Effector memory CD8-positive, alpha-beta T cell (primary cell): Measurements from ENCODE around the gene USPL1.

Experiments
- ATAC-seq: fragments of 150-1000 bp; cut with Tn5 transposase; replicated peaks from 2 replicates; pipeline ENCODE4 v1.10.0; 2021; ENCODE audit warnings: mild to moderate bottlenecking, moderate library complexity
- DNase-seq, 3 experiments: peaks; one replicate each; pipeline ENCODE4 v3.0.0; 2021
- H3K27ac Mint-ChIP-seq, 2 donors: one replicate each; pipeline ENCODE4 v1.8.0; 2022; ENCODE audit warnings: mild to moderate bottlenecking in 2 of 2, mixed read lengths in 2 of 2, moderate library complexity in 2 of 2
- H3K27me3 Mint-ChIP-seq, 2 donors: one replicate each; pipeline ENCODE4 v1.8.0; 2022; ENCODE audit warnings: mixed read lengths in 2 of 2
- H3K36me3 Mint-ChIP-seq: one replicate; pipeline ENCODE4 v1.8.0; 2022; ENCODE audit warnings: mild to moderate bottlenecking, moderate library complexity, mixed read lengths; ENCODE audit not compliant: insufficient read depth
- H3K4me1 Mint-ChIP-seq, 2 donors: one replicate each; pipeline ENCODE4 v1.8.0; 2022; ENCODE audit warnings: low read depth in 2 of 2, mixed read lengths in 2 of 2
- H3K4me3 Mint-ChIP-seq, 2 donors: one replicate each; pipeline ENCODE4 v1.8.0; 2022; ENCODE audit warnings: mild to moderate bottlenecking in 2 of 2, mixed read lengths in 2 of 2, moderate library complexity in 2 of 2
- H3K9me3 Mint-ChIP-seq, 2 donors: one replicate each; pipeline ENCODE4 v1.8.0; 2022; ENCODE audit warnings: mixed read lengths in 2 of 2

Gene USPL1

DNA sequence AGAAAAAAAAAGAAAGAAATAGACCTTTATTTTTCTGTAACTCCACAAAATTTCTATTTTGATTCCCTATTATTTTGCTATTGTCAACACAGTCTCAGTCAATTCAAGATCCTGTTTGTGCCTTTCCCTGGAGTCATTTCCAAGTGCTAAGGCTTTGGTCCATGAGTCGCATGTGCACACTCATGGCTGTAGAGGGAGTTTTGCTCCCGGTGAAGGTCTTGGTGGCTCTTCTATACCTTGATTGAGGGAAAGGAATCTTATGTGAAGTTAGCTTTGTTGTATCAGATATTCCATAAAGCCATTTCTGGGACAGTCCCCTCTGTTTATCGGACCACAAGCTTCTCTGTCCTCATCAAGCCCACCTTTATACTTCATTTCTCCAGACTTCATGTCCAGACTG lies 59.0 kb downstream of the USPL1 start:
- Mint-ChIP-seq H3K9me3 (peaks cover 0 to 1% of the 10 kb centered on the region in 2 donors), H3K27ac (no peak overlapping the region), H3K4me3 (no peak overlapping the region), H3K27me3 (no peaks in the 10 kb centered on the region), H3K4me1 (peaks cover 19 to 25% of the 10 kb centered on the region in 2 donors), H3K36me3 (peaks cover 27% of the 10 kb centered on the region)
- ATAC-seq (no peak), DNase-seq (no peak)

DNA sequence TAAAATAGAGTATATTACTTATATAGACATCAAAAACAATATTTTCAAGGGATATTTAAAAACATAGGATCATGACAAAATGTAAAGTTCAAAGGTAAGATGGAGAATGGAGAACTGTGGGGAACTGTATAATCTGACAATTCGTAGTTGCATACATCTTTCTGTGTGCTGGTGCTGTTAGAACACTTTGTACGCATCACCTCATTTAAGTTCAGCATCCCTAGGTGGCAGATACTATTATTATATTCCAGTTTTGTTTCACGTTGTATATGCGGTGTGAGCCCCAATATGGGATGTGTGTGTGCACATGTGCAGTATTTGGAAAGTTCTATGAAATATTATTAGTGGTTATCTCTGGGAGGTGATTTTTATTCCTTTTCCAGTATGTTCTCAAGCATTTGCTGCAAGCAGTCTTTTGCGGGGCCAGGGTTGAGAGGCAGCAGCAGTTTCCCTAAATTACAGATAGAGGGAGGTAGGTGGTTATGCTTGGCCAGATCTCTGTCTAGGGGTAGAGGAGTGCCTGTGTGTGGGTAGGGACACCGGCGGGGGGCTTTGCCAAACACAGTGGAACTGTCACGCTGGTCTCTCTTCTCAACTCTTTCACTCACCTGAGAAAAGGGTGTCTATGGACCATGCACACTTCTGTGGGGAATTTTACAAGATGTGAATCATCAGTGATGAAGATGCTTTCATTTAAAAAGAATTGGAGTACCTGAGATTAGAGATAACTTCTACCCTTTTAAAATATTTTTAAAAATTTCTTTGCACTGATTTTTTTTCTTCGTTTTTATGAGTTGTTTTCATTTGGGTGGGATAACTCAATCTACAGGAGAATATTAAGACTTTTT lies 62.0 kb downstream of the USPL1 start:
- Mint-ChIP-seq H3K9me3 (no peaks in the 10 kb centered on the region), H3K27me3 (no peaks in the 10 kb centered on the region), H3K4me3 (no peak overlapping the region), H3K4me1 (peaks cover 11 to 14% of the 10 kb centered on the region in 2 donors), H3K36me3 (peaks cover 12% of the 10 kb centered on the region), H3K27ac (peak overlapping the region in 1 of 2 donors; percentile 53)
- ATAC-seq, result peak; percentile 89
- DNase-seq, result peak; percentile 19 to 47 (median 20)

DNA sequence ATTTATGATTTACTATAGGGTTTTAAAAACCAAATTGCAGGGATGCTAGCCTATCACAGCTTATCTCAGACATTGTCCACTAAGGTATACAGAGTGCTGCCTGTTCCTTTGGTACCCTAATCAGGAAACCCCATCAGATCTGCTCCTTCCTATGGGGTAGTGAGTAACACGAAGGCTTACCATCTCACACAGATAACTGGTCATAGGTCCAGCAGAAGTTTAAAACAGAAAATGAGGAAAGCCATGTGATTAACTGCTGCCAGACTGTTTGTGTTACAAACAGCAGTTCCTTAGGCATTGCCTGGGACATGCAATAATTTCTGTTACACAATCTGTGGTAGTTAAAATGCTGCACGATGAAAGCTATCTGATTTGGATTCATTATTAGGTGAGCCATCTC lies 64.1 kb downstream of the USPL1 start:
- ATAC-seq (no peak), DNase-seq (no peak)
- Mint-ChIP-seq H3K27me3 (no peaks in the 10 kb centered on the region), H3K36me3 (peaks cover 2% of the 10 kb centered on the region), H3K4me3 (no peak overlapping the region), H3K9me3 (no peaks in the 10 kb centered on the region), H3K27ac (no peak overlapping the region), H3K4me1 (peaks cover 7 to 8% of the 10 kb centered on the region in 2 donors)

DNA sequence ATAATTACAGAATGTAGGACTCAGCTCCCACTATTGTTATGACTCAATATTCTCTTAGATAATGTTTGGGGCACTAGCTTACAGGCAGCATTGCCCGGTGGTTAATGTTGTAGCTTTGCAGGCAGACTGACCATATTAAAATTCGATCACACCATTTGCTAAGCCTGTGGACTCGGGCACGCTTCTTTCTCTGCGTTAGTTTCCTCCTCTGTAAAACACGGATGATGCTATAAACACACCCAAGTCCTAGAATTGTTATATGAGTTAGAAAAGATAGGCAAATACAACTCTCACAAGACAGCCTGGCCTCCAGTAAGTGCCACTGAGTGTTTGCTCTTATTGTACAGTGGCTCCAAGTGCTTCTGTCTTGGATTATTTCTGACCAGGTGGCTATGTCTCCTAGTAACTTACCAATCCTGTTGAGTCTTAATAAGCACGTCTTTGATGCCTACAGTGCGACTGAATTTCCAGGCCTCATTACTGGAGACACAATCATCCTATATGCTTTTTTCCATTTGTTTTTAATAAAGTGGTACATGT lies 67.7 kb downstream of the USPL1 start:
- H3K4me3 Mint-ChIP-seq, result no peak overlapping the region
- DNase-seq (no peak), ATAC-seq (no peak)
- peaks cover 2% of the 10 kb centered on the region for H3K36me3 Mint-ChIP-seq
- H3K27me3 Mint-ChIP-seq, result no peaks in the 10 kb centered on the region
- H3K9me3 Mint-ChIP-seq, result peaks cover 0 to 3% of the 10 kb centered on the region in 2 donors
- peaks cover under 1 to 5% of the 10 kb centered on the region in 2 donors for H3K4me1 Mint-ChIP-seq
- no peak overlapping the region for H3K27ac Mint-ChIP-seq

DNA sequence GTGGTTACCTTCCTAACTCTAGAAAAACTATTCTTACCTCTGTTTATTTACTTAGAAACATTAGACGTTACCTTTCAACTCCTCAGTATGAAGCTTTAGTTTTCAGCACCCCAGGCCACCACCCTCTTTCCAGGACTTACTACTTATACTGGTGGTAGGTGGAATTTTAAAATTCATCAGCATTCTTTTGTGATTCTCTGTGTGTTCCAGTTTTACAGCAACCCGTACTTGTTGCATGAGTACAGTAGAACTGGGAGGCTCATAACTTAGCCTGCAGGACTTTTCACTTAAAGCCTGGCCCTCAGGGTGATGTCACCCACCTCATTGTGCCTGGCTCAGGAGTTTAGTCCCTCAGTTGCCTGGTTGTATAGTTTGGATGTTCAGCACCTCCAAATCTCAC lies 68.3 kb downstream of the USPL1 start:
- peaks cover 2% of the 10 kb centered on the region for H3K36me3 Mint-ChIP-seq

DNA sequence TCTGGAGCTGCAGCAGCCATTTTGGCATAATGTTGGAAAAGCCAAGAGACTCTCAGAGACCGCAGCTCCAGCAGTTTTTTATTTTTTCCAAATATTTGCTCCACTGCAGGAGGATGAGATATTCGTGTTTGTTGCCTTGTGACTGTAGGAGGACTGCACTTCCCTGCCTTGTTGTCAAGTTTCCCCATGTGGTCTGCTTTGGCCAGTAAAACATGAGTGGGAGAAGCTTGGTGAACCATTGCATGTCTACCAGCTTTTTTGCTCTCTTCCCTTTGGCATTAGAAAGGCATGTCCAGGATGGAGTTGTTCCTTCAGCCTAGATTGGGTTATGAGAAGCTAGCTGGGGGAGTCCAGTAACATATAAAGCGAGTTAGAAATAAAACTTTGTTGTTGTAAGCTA lies 69.9 kb downstream of the USPL1 start:
- H3K36me3 Mint-ChIP-seq, result no peaks in the 10 kb centered on the region
- no peak overlapping the region for H3K4me3 Mint-ChIP-seq
- H3K9me3 Mint-ChIP-seq, result peaks cover 0 to 3% of the 10 kb centered on the region in 2 donors
- DNase-seq (no peak), ATAC-seq (no peak)
- H3K4me1 Mint-ChIP-seq, result peaks cover 4 to 9% of the 10 kb centered on the region in 2 donors
- no peak overlapping the region for H3K27ac Mint-ChIP-seq
- no peaks in the 10 kb centered on the region for H3K27me3 Mint-ChIP-seq

More for the DNA sequence above, 68.3 kb downstream of the USPL1 start:
- no peaks in the 10 kb centered on the region for H3K27me3 Mint-ChIP-seq
- H3K4me3 Mint-ChIP-seq, result no peak overlapping the region
- peaks cover 4 to 9% of the 10 kb centered on the region in 2 donors for H3K4me1 Mint-ChIP-seq
- H3K9me3 Mint-ChIP-seq, result peaks cover 0 to 3% of the 10 kb centered on the region in 2 donors
- DNase-seq (no peak), ATAC-seq (no peak)
- H3K27ac Mint-ChIP-seq, result no peak overlapping the region

DNA sequence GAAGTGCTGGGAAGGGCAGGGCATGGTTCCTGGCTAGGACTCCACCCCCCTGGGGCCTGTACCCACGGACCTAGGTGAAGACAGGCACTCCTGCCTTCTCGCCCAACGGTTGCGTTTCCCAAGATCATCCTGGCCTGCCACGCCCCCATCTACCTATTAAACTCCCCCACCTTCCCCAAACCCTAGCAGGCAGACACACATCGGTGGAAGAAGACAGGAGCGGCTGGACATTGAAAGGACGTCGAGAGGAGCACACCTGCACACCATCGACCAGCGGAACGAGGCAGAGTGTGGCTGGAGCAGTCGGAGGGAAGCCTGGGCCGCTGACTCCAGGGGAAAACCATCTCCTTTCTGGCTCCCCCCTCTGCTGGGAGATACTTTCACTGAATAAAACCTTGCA lies 72.0 kb downstream of the USPL1 start:
- peak overlapping the region in 1 of 2 donors; percentile 65 for H3K27ac Mint-ChIP-seq
- peaks cover 4% of the 10 kb centered on the region for H3K36me3 Mint-ChIP-seq

DNA sequence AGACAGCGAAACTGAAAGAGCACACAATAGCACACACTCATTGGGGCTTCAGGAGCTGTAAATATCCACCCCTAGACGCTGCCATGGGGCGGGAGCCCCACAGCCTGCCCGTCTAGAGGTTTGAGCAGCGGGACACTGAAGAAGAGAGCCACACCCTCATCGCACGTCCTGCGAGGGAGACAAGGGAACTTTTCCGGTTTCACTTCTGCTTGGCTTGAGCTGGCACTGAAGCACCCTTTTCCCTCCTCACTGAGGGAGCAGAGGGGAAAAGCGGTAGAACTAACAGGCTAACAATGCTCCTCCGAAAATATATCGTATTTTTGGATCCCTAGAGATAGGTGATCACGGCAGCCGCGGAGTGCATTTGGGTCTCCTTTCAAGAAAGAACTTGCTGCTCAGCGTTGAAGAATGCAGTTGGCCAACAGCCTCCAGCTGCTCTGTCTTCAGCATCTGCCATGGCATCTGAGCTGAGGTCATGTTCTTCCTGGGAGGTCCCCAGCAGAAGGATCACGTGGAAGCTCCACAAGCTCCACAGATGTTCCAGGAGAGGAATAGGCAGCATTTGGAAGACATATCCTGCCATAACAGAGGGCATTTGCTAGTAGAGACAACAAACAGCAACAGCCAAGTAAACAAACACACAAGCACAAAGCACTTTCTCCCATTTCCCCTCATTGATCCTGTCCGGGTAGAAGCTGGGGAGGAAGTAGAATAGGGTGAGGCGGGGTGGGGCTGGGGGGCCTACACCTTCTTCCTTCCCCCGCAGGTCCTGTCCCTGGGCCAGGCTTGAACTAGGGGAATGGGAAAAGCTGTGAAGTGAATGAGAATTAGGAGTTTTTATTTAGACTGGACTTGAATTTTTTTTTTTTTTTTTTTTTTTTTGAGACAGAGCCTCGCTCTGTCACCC lies 72.8 kb downstream of the USPL1 start:
- ATAC-seq (peak; percentile 85), DNase-seq (no peak)
- Mint-ChIP-seq H3K27ac (peak overlapping the region; percentile 42 to 65), H3K36me3 (peaks cover 4% of the 10 kb centered on the region), H3K27me3 (peaks cover 12 to 25% of the 10 kb centered on the region in 2 donors), H3K4me1 (peaks cover 4 to 13% of the 10 kb centered on the region in 2 donors), H3K4me3 (peak overlapping the region; percentile 71 to 84), H3K9me3 (peaks cover 0 to 3% of the 10 kb centered on the region in 2 donors)

More for the DNA sequence above, 72.0 kb downstream of the USPL1 start:
- peaks cover 4 to 11% of the 10 kb centered on the region in 2 donors for H3K4me1 Mint-ChIP-seq
- peaks cover 12 to 19% of the 10 kb centered on the region in 2 donors for H3K27me3 Mint-ChIP-seq
- DNase-seq, result no peak
- H3K4me3 Mint-ChIP-seq, result peak overlapping the region; percentile 71 to 84
- peaks cover 0 to 3% of the 10 kb centered on the region in 2 donors for H3K9me3 Mint-ChIP-seq
- no peak for ATAC-seq

DNA sequence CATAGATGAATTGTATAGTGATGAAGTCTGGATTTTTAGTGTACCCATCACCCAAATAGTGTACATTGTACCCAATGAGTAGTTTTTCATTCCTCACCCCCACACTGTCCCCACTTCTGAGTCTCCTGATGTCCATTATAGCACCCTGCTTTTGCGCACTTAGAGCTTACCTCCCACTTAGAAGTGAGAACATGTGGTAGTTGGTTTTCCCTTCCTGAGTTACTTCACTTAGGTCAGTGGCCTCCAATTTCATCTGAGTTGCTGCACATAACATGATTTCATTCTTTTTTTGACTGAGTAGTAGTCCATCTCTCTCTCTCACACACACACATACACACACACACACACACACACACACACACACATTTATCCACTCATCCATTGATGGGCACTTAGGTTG lies 74.4 kb downstream of the USPL1 start:
- ATAC-seq (no peak), DNase-seq (no peak)
- H3K4me3 Mint-ChIP-seq, result no peak overlapping the region
- H3K9me3 Mint-ChIP-seq, result peaks cover 0 to 3% of the 10 kb centered on the region in 2 donors
- H3K4me1 Mint-ChIP-seq, result peaks cover 15 to 25% of the 10 kb centered on the region in 2 donors
- H3K27ac Mint-ChIP-seq, result no peak overlapping the region
- peaks cover 7% of the 10 kb centered on the region for H3K36me3 Mint-ChIP-seq
- H3K27me3 Mint-ChIP-seq, result peaks cover 12 to 40% of the 10 kb centered on the region in 2 donors

- Mint-ChIP-seq H3K27me3 (peaks cover 12 to 50% of the 10 kb centered on the region in 2 donors), H3K36me3 (peaks cover 7% of the 10 kb centered on the region), H3K27ac (peak overlapping the region in 1 of 2 donors; percentile 47), H3K4me3 (peak overlapping the region; percentile 49 to 60), H3K9me3 (no peaks in the 10 kb centered on the region), H3K4me1 (peaks cover 15 to 17% of the 10 kb centered on the region in 2 donors)
- peak; percentile 22 for ATAC-seq
- DNase-seq, result no peak
Measured at GRCh38 chr13:30696278-30697176, 78.8 kb downstream of the USPL1 start.

DNA sequence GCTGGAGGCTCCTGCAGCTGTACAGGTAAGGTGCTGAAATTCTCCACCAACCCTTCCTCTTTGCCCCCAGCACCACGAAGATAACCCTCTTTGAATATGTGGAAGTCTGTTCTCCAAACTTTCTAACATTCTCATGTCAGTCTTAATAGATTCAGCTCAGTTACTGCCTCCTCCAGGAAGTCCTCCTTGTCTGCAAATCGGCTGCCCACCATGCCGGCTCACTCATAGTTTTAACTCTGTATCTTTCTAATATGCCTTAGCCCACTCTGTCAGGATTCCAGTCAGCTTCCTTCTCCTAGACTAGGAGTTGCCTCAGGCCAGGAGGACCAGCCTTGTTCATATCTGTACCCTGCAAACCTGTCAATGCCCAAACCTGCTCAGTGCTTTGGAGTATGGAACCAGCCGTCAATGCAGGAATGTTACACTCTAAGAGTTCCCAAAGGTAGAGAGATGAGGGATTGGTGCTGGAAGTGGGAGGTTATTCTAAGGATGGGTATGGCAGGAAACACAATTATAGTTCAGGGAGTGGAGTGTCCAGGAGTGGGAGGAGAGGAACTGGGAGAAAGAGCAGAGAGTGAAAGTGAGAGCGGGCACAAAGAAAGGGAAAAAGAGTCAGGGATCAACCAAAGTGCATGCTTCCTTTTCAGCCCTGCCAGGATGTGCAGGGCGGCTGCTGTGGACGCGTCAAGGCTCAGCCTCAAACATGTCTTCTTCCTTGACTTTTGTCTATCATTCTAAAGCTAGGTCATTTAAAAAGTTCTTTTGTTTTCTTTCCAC lies 79.6 kb downstream of the USPL1 start:
- H3K9me3 Mint-ChIP-seq, result no peaks in the 10 kb centered on the region
- peak overlapping the region in 1 of 2 donors; percentile 30 for H3K27ac Mint-ChIP-seq
- DNase-seq (no peak), ATAC-seq (no peak)
- no peak overlapping the region for H3K4me3 Mint-ChIP-seq
- H3K27me3 Mint-ChIP-seq, result peaks cover 12 to 50% of the 10 kb centered on the region in 2 donors
- H3K36me3 Mint-ChIP-seq, result peaks cover 7% of the 10 kb centered on the region
- peaks cover 15 to 17% of the 10 kb centered on the region in 2 donors for H3K4me1 Mint-ChIP-seq

- H3K36me3 Mint-ChIP-seq, result peaks cover 7% of the 10 kb centered on the region
- H3K27ac Mint-ChIP-seq, result peak overlapping the region in 1 of 2 donors; percentile 30
- no peaks in the 10 kb centered on the region for H3K9me3 Mint-ChIP-seq
- ATAC-seq (no peak), DNase-seq (no peak)
- H3K4me3 Mint-ChIP-seq, result no peak overlapping the region
- H3K27me3 Mint-ChIP-seq, result peaks cover 12 to 48% of the 10 kb centered on the region in 2 donors
- H3K4me1 Mint-ChIP-seq, result peaks cover 15 to 17% of the 10 kb centered on the region in 2 donors
Measured at GRCh38 chr13:30697996-30698401, 80.3 kb downstream of the USPL1 start.
